Right lung (tissue), 5 donors: ENCODE measurements around the gene PPM1H. TPM values are rescaled to one million over a fixed set of nuclear protein-coding genes. Genes with fewer than 3 reads are reported as not detected.
"Not testable (repeated sequence)": the region's sequence is repeated elsewhere in the genome, so short reads cannot be mapped to it uniquely, and the experiment has no call there.

Experiments
- DNase-seq, 2 donors: peaks; one replicate each; pipeline ENCODE4 v3.0.0-alpha.2; 2013
- polyA plus RNA-seq, 5 donors: library from polyadenylated mRNA; unstranded; fragments of 120-200 nt; gene quantifications; one replicate each; pipeline versions ENCODE4 v1.2.1 to v1.2.3, GENCODE V29; 2013; ENCODE audit warnings: inconsistent platforms in 1 of 5, low replicate concordance in 1 of 5; ENCODE audit not compliant: insufficient read length in 5 of 5, insufficient read depth in 1 of 5

PPM1H gene
- polyA plus RNA-seq, 5 donors = 5.3 to 13.0 (median 8.5) TPM

DNA sequence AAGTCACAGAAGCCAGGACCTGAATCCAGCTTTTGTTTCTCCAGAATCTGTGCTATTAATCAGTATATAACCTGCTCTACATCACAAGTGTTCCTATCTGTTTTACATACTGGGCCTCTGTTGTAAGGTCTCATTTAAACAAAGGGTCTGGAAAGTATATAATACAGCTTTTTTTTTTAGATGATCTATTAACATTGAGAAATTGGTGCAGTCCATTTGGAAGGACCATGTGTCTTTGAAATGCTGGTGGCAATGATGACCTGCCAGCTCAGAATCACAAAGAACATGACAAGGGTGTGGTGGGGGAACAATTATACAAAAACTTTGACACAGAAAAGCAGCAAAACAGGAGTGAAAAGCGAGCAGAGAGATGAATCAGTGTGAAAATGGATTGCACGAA lies 164.6 kb downstream of the PPM1H start:
- no peak for DNase-seq

GRCh38 chr12:62769076-62769619 lies 165.8 kb downstream of the PPM1H start:
- no peak for DNase-seq

DNA sequence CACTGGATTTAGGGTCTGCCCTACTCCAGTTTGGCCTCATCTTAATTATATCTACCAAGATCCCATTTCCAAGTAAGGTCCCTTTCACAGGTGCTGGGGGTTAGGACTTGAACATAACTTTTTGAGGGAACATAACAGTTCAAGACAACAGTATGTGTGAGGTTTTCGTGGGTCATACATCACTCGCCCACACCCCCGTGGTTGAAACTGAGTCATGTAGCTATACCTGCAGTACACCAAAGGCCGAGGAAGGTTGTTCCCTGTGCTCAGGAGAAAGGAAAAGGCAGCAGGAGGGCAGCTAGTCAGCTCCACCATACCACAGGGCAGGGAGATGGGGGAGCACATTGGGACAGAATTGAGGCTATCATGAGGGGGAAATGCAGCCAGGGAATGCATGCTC lies 167.0 kb downstream of the PPM1H start:
- DNase-seq = no peak

DNA sequence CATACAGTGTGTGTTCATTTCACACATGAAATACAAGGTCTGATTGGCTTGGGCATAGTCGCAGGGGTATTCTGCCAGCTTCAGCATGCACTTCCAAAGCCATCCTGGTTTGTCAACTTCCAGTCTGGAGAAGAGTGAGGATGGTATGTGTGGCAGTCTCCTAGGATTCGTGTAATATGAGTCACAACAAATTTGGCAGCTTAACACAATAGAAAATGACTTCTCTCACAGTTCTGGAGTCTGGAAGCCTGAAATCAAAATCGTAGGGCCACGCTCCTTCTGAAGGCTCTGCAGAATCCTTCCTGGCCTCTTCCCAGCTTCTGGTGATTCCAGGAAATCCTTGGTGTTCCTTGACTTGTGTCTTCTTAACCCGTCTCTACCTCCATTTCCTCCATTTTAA lies 167.5 kb downstream of the PPM1H start:
- no peak for DNase-seq

- no peak for DNase-seq
Measured at GRCh38 chr12:62766496-62766895, 168.5 kb downstream of the PPM1H start.

GRCh38 chr12:62763861-62764645 lies 170.9 kb downstream of the PPM1H start:
- no peak for DNase-seq

DNA sequence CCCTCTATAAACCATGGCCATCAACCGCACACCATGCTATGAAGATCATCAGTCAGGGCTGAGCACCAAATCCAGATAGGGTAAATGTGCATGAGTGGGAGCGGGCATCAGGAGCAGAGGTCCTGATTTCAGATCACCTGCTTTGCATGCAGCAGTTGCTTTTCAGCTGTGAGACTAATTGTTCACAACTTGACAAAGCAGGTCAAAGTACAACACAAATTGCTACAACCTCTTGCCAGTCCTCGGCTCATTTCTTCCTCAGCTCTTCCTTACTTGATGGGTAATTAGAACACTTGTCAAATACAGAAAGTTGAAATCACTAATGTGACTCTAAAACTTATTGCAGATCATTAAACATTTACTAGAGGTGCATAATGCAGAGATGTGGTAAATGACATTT lies 171.6 kb downstream of the PPM1H start:
- DNase-seq = no peak

GRCh38 chr12:62762645-62763044 lies 172.3 kb downstream of the PPM1H start:
- no peak for DNase-seq

DNA sequence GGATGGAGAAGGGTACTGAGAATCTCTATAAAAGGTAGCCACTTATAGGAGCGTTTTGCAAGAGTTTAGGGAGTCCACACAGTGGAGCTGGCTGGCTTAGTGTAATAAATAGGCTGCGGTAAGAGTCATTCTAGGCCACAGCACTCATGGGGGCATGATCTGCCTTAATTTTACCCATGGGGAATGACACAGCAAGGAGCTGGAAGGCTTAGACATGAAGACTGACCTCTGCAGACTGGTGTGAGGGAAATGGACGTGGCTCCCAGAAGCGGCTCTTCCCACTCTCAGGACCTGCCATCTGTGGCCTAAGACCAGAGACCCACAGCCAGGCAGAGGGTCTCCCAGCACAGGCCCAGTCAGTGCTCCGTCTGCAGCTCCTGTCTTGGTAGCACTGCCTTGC lies 173.3 kb downstream of the PPM1H start:
- DNase-seq = no peak

GRCh38 chr12:62760779-62761178 lies 174.2 kb downstream of the PPM1H start:
- DNase-seq = no peak

DNA sequence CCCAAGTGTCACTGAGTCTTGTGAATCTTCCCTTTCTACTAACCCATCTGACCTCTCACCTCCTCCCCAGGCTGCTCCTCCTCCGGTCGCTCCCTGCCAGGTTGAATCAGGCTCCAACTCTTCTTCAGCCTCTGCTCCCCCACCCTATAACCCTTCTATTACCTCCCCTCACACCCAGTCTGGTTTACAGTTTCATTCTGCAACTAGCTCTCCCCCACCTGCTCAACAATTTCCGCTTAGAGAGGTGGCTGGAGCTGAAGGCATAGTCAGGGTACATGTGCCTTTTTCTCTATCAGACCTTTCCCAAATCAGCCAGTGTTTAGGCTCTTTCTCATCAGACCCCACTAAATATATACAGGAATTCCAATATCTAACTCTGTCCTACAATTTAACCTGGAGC lies 174.6 kb downstream of the PPM1H start:
- not testable (repeated sequence) for DNase-seq

DNA sequence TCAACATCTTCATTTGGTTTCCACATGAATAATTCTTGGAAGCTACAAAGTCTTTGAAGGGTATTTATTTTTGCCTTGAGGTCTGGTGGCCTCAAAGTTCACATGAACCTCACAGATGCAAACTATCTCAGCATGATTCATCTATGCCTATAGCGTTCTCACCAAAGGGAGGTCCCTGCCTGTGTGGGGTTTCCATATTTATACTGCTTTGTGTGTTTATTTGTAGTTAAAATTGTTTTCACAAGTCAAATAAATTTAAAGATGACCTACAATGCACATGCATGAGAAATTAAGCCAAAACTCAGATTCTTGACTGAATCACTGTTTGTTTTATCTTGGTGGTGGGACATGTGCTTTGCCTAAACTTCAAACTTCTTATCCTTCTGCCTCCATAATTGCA lies 176.7 kb downstream of the PPM1H start:
- DNase-seq = no peak

- no peak for DNase-seq
Measured at GRCh38 chr12:62757048-62757447, 177.9 kb downstream of the PPM1H start.

GRCh38 chr12:62754706-62755105 lies 180.2 kb downstream of the PPM1H start:
- no peak for DNase-seq

DNA sequence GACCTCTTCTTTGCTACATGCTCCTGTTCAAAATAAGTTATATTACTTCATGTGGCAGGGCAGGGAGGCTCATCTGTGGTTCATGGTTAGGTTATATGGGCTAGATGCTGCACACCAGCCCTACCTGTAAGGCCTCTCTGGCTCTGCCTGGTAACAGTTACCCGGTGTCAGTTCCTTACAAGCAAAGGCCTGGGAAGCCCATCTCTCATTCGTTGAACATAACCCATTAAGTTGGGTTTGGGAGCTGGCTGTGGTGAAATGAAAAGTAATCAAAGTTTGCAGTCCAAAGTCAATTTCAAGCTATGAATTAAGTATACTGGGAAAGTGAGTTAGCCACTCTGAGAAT lies 183.2 kb downstream of the PPM1H start:
- no peak for DNase-seq

GRCh38 chr12:62750941-62751809 lies 183.8 kb downstream of the PPM1H start:
- DNase-seq = no peak

GRCh38 chr12:62749586-62749985 lies 185.4 kb downstream of the PPM1H start:
- no peak for DNase-seq

DNA sequence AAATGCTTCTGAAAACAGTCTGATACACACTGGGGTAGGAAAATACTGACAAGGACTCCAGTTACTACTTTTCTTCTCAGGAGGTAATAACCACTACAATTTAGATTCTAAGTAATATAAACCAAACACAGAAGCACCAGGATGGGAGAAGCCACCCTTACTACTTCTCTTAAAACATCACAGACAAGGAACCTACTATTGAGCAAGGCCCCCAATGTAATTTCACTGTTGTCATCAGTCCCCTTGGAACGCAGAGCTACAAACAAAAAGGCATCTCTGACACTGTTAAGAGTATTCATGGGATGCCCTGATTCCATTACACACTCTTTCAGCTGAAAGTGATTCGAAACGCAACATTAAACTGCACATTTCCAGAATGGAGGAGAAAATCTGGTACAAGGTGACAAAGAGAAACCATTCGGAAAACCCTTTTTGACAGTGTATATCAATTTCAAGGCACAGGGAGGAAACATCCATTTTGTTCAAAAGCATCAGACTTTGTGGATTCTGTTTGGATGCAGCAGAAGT lies 185.9 kb downstream of the PPM1H start:
- DNase-seq = no peak

GRCh38 chr12:62744551-62744950 lies 190.4 kb downstream of the PPM1H start:
- DNase-seq = no peak

DNA sequence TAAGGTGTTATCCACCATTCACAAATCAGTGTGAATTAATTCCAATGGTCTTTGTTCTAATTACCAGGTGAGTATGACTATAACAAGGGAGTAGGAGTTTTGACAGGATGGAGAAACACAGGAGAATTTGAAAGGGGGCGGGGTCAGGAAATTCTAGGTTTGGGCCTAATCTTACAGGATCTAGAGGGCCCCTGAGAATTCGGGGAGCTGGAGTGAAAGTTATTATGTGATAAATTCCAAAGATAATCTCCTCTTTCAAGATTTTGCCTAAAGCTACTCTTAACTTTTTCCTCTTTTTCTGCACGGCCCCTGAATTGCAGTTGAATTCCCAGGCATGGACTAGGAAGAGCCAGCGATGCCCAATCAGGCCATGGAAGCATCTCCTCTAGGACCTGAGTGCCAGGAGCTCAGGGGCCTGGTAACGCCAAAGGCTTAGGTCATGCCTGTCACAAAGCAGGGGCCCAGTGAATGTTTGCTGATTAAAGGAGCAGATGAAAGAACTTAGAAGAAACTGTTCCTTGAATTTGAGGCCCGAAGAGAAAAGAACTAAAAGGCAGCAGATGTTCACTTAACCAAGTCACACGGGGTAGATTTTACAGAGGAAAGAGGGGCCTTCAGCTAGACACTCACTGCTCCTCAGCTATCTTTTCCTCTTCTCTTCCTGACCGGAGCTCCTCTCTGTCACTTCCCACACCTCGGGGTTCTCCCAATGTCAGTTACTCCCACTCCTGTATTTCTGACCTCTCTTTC lies 195.5 kb downstream of the PPM1H start:
- no peak for DNase-seq

DNA sequence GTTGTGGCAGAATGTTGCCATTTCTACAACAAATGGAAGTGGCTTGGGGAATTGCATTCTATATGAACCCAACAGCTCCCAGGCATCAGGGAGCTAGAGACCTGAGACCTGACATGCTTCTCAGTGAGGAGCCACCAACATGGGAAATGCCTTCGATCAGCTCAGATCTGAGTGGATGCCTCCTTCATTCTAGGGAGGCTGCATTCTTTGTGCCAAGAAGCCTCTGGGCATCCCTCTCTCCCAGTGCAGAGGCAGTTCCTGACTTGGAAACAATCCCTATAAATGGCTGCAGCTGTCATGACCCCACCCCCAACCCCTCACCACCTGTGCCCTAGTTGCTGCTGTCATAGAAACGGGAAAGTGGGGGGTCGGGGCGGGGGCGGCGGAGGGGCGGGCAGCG lies 196.3 kb downstream of the PPM1H start:
- no peak for DNase-seq

DNA sequence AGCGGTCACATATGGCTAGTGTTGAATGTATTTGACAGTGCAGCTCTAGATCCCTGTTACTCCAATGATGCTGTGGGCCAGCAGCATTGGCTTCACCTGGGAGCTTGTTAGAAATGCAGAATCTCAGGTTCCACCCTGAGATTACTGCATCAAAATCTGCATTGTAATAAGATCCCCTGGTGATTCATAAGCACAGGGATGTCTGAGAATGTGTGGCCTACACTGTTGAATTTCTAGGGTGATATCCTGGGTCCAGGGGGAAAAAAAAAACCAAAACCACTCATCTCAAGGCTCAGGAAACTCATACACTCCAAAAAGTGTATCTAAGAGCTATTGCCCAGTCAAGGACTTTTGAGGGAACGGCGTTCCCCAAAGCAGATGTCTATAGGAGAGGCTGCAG lies 196.8 kb downstream of the PPM1H start:
- DNase-seq = no peak
